Keratinocyte (primary cell): ENCODE results near the gene E2F7. TPM values are rescaled to one million over a fixed set of nuclear protein-coding genes. Genes with fewer than 3 reads are reported as not detected.
A peak's percentile ranks its signal among the peaks of the same experiment; 100 is the strongest.

Experiments used
- DNase-seq: peaks from one replicate; pipeline ENCODE4 v3.0.0-alpha.2; 2011; ENCODE audit warnings: low read depth, missing footprints, low spot score
- FAIRE-seq: peaks from 2 replicates; lab custom pipeline; 2011; peaks lifted over from hg19 to GRCh38; lab: Jason Lieb, UNC
- H2AFZ ChIP-seq: 2 replicates; pipeline ENCODE4 v1.6.0; 2012; ENCODE audit warnings: low read length, control low read depth, inconsistent platforms; ENCODE audit not compliant: control insufficient read depth
- H3K27ac ChIP-seq: 2 replicates; pipeline ENCODE4 v1.5.1; 2011; ENCODE audit warnings: low read length; ENCODE audit not compliant: control insufficient read depth, insufficient read depth
- H3K27me3 ChIP-seq: 3 replicates; pipeline ENCODE4 v1.6.0; 2011; ENCODE audit warnings: low read length; ENCODE audit not compliant: control insufficient read depth, insufficient read depth; ENCODE audit errors: extremely low read depth
- H3K36me3 ChIP-seq, 2 experiments: 2 replicates in 1 of 2; 3 replicates in 1 of 2; pipeline ENCODE4 v1.5.1; 2011; ENCODE audit warnings: low read length in 2 of 2, mild to moderate bottlenecking in 1 of 2; ENCODE audit not compliant: control insufficient read depth in 2 of 2, insufficient read depth in 2 of 2; ENCODE audit errors: extremely low read depth in 1 of 2
- H3K4me1 ChIP-seq: 3 replicates; pipeline ENCODE4 v1.5.1; 2011; ENCODE audit warnings: low read length; ENCODE audit not compliant: control insufficient read depth, insufficient read depth; ENCODE audit errors: extremely low read depth
- H3K4me2 ChIP-seq: 3 replicates; pipeline ENCODE4 v1.6.0; 2011; ENCODE audit warnings: low read depth, low read length; ENCODE audit not compliant: control insufficient read depth, insufficient read depth; ENCODE audit errors: extremely low read depth
- H3K4me3 ChIP-seq, 3 experiments: fragments of 200-600 bp in 1 of 3; sonication (generic) in 1 of 3; 2 replicates in 2 of 3; 3 replicates in 1 of 3; pipeline ENCODE4 v1.5.1; 2011 to 2016; ENCODE audit warnings: low read length in 3 of 3, mild to moderate bottlenecking in 3 of 3, control low read depth in 2 of 3, inconsistent platforms in 1 of 3, low read depth in 1 of 3, mixed read lengths in 1 of 3, mixed run types in 1 of 3, moderate library complexity in 1 of 3; ENCODE audit not compliant: control insufficient read depth in 2 of 3, insufficient read depth in 2 of 3; ENCODE audit errors: extremely low read depth in 1 of 3
- H3K79me2 ChIP-seq: 2 replicates; pipeline ENCODE4 v1.6.0; 2012; ENCODE audit warnings: low read length; ENCODE audit not compliant: control insufficient read depth, insufficient read depth
- H3K9ac ChIP-seq: 3 replicates; pipeline ENCODE4 v1.6.0; 2011; ENCODE audit warnings: low read length; ENCODE audit not compliant: control insufficient read depth, insufficient read depth; ENCODE audit errors: extremely low read depth
- H3K9me1 ChIP-seq: 3 replicates; pipeline ENCODE4 v1.6.0; 2011; ENCODE audit warnings: low read length; ENCODE audit not compliant: control insufficient read depth, insufficient read depth; ENCODE audit errors: extremely low read depth
- H3K9me3 ChIP-seq: 2 replicates; pipeline ENCODE4 v1.5.1; 2012; ENCODE audit warnings: low read depth, low read length; ENCODE audit not compliant: control insufficient read depth
- H4K20me1 ChIP-seq: 3 replicates; pipeline ENCODE4 v1.6.0; 2011; ENCODE audit warnings: low read length; ENCODE audit not compliant: control insufficient read depth, insufficient read depth; ENCODE audit errors: extremely low read depth
- EZH2 ChIP-seq: IDR thresholded peaks from one replicate; pipeline ENCODE4 v1.6.1; 2012; ENCODE audit warnings: inconsistent platforms, mild to moderate bottlenecking, low read length, moderate library complexity
- dilution Hi-C: fragments of 300-500 bp; cut with MboI; formaldehyde crosslinking; loops from one replicate; pipeline ENCODE4 v1.7.0; 2020; ENCODE audit warnings: low sequenced_read_pairs; ENCODE audit not compliant: extremely low pct_ligation_motif_present
- polyA plus RNA-seq, 5 experiments: library from polyadenylated mRNA; depleted of rRNA in 3 of 5; stranded (reverse) in 3 of 5; stranded (forward) in 1 of 5; unstranded in 1 of 5; fragments of >200 nt; gene quantifications; 1 replicate in 1 of 5; 2 replicates in 3 of 5; 3 replicates in 1 of 5; pipeline versions ENCODE4 v1.2.1 to v1.2.3, GENCODE V29; 2011 to 2012; ENCODE audit warnings: missing spikeins in 2 of 5, low read depth in 1 of 5, low replicate concordance in 1 of 5
- TF ChIP-seq, protein P1 (sequence below), 3 experiments: IDR thresholded peaks in 1 of 3; conservative IDR thresholded peaks in 1 of 3; optimal IDR thresholded peaks in 1 of 3; 2 replicates in 2 of 3; 3 replicates in 1 of 3; pipeline versions ENCODE3 to v1.5.1; 2011; ENCODE audit warnings: low read length in 3 of 3, mild to moderate bottlenecking in 3 of 3, moderate library complexity in 2 of 3, control low read depth in 1 of 3, inconsistent platforms in 1 of 3; ENCODE audit not compliant: insufficient read depth in 2 of 3; ENCODE audit errors: extremely low read depth in 1 of 3

The E2F7 gene
- polyA plus RNA-seq, 1 donor (not counting 4 experiments of a cell fraction or from before 2014, with no cell fraction given), result 9.9 TPM

DNA sequence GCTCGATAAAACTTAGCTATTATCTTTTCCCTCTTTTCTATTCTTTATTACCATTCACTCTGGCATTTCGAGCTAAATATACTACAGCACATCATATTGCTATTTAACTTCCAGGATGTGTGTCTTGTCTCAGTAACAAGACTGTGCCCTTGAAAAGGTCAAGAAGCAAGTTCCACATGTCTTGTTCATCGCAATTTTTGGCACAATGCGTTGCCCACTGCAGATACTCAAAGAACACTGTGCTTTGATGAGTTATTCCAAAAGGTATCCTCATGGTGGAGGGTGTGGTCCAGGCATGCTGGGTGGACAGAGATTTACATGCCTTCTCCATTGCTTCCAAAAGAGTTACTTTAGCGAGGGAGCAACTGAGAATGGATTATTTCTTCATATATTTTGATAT, 6.6 kb downstream of the E2F7 start:
- no peak overlapping the region for H3K4me3 ChIP-seq
- H3K9me1 ChIP-seq, result no peaks in the 10 kb centered on the region
- H4K20me1 ChIP-seq, result no peaks in the 10 kb centered on the region
- peaks cover 25% of the 10 kb centered on the region for H3K79me2 ChIP-seq
- H3K4me1 ChIP-seq, result peaks cover 17% of the 10 kb centered on the region
- H3K9me3 ChIP-seq, result no peaks in the 10 kb centered on the region
- H3K36me3 ChIP-seq, result peaks cover 5 to 15% of the 10 kb centered on the region in 2 experiments
- H3K9ac ChIP-seq, result no peak overlapping the region
- DNase-seq (no peak), FAIRE-seq (no peak)
- H2AFZ ChIP-seq, result no peak overlapping the region
- no peak for TF ChIP-seq EZH2
- TF ChIP-seq, protein P1, sequence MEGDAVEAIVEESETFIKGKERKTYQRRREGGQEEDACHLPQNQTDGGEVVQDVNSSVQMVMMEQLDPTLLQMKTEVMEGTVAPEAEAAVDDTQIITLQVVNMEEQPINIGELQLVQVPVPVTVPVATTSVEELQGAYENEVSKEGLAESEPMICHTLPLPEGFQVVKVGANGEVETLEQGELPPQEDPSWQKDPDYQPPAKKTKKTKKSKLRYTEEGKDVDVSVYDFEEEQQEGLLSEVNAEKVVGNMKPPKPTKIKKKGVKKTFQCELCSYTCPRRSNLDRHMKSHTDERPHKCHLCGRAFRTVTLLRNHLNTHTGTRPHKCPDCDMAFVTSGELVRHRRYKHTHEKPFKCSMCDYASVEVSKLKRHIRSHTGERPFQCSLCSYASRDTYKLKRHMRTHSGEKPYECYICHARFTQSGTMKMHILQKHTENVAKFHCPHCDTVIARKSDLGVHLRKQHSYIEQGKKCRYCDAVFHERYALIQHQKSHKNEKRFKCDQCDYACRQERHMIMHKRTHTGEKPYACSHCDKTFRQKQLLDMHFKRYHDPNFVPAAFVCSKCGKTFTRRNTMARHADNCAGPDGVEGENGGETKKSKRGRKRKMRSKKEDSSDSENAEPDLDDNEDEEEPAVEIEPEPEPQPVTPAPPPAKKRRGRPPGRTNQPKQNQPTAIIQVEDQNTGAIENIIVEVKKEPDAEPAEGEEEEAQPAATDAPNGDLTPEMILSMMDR (optimal IDR thresholded peaks at IDR 0.05 in 1 of 3, IDR thresholded peaks at IDR 0.05 in 1 of 3, conservative IDR thresholded peaks at IDR 0.05 in 1 of 3; ENCODE audit: extremely low read depth in 1 of 3, insufficient read depth in 2 of 3, low read length in 3 of 3), result no peak
- no peaks in the 10 kb centered on the region for H3K27me3 ChIP-seq
- no peak overlapping the region for H3K4me2 ChIP-seq
- dilution Hi-C loops, result no loop called here
- peak overlapping the region; percentile 8 for H3K27ac ChIP-seq

DNA sequence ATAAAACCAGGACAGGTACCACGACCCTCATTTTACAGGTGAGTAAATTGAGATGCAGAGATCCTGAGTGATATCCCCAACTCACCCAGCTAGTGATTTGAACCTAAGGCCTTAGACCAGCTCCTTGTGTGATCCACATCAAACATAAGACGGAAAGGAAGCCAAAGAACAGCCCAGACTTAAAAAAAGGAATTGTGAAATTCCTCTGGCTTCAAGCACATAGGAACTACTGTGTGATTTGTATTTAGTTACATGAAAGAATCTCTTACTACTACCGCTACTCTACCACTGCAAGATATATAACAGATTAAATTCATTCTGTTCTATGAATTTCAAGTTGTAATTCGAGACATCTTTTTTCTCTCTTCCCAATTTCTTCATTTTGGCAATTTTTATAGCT, 10.5 kb downstream of the E2F7 start:
- H3K36me3 ChIP-seq, result peaks cover 4 to 11% of the 10 kb centered on the region in 2 experiments
- dilution Hi-C loops, result no loop called here
- no peak overlapping the region for H3K4me2 ChIP-seq
- no peak for FAIRE-seq
- DNase-seq, result no peak
- H3K27ac ChIP-seq, result no peak overlapping the region
- no peak overlapping the region for H3K9ac ChIP-seq
- no peaks in the 10 kb centered on the region for H3K9me1 ChIP-seq
- no peaks in the 10 kb centered on the region for H4K20me1 ChIP-seq
- H3K4me3 ChIP-seq, result no peak overlapping the region
- H3K9me3 ChIP-seq, result no peaks in the 10 kb centered on the region
- peaks cover 11% of the 10 kb centered on the region for H3K79me2 ChIP-seq
- H2AFZ ChIP-seq, result no peak overlapping the region
- H3K27me3 ChIP-seq, result no peaks in the 10 kb centered on the region
- TF ChIP-seq, protein P1 (optimal IDR thresholded peaks at IDR 0.05 in 1 of 3, IDR thresholded peaks at IDR 0.05 in 1 of 3, conservative IDR thresholded peaks at IDR 0.05 in 1 of 3; ENCODE audit: extremely low read depth in 1 of 3, insufficient read depth in 2 of 3, low read length in 3 of 3), result no peak
- no peak for TF ChIP-seq EZH2
- H3K4me1 ChIP-seq, result peaks cover 11% of the 10 kb centered on the region
